Muscle of arm (tissue), 12 donors: ENCODE results near the gene PSMA2. TPM values are rescaled to one million over a fixed set of nuclear protein-coding genes. Genes with fewer than 3 reads are reported as not detected.

Experiments
- DNase-seq: peaks from one replicate; pipeline ENCODE4 v3.0.0-alpha.2; 2013
- polyA plus RNA-seq, 12 donors: library from polyadenylated mRNA; unstranded; fragments of 120-200 nt; gene quantifications; one replicate each; pipeline ENCODE4 v1.2.1, GENCODE V29; 2013; ENCODE audit not compliant: insufficient read length in 12 of 12

Gene PSMA2
- polyA plus RNA-seq, 12 donors, result 44.8 to 165 (median 136) TPM; not detected in 1

GRCh38 chr7:42946627-42946950, 14.6 kb upstream of the PSMA2 start:
- no peak for DNase-seq

GRCh38 chr7:42945821-42946626, 14.1 kb upstream of the PSMA2 start:
- DNase-seq, result no peak

GRCh38 chr7:42940985-42941847, 9.2 kb upstream of the PSMA2 start:
- DNase-seq, result peak; percentile 74

GRCh38 chr7:42939457-42940240, 7.7 kb upstream of the PSMA2 start:
- DNase-seq, result no peak

GRCh38 chr7:42935861-42936260, 3.9 kb upstream of the PSMA2 start:
- no peak for DNase-seq

GRCh38 chr7:42934291-42934690, 2.3 kb upstream of the PSMA2 start:
- DNase-seq, result no peak

GRCh38 chr7:42932811-42933591, 1.0 kb upstream of the PSMA2 start:
- peak; percentile 39 for DNase-seq

- no peak for DNase-seq
These were observed 534 bp downstream of the PSMA2 start for GRCh38 chr7:42931447-42931833.

- no peak for DNase-seq
These were observed 1.1 kb downstream of the PSMA2 start for GRCh38 chr7:42930889-42931288.

- no peak for DNase-seq
These were observed 2.5 kb downstream of the PSMA2 start for GRCh38 chr7:42929449-42929848.

- DNase-seq, result no peak
These were observed 3.2 kb downstream of the PSMA2 start for GRCh38 chr7:42928754-42929153.

- no peak for DNase-seq
These were observed 5.8 kb downstream of the PSMA2 start for GRCh38 chr7:42926204-42926603.

- no peak for DNase-seq
These were observed 6.3 kb downstream of the PSMA2 start for GRCh38 chr7:42925630-42926029.

GRCh38 chr7:42924223-42924838, 7.6 kb downstream of the PSMA2 start:
- DNase-seq, result no peak

GRCh38 chr7:42922017-42922753, 9.8 kb downstream of the PSMA2 start:
- DNase-seq, result no peak

GRCh38 chr7:42915356-42915755, 16.6 kb downstream of the PSMA2 start:
- no peak for DNase-seq

- no peak for DNase-seq
These were observed 17.4 kb downstream of the PSMA2 start for GRCh38 chr7:42914421-42915045.

GRCh38 chr7:42914009-42914408, 18.0 kb downstream of the PSMA2 start:
- DNase-seq, result no peak

- DNase-seq, result no peak
These were observed 18.4 kb downstream of the PSMA2 start for GRCh38 chr7:42913591-42913990.
